Gastroesophageal sphincter (tissue), 3 donors: ENCODE measurements around the gene THSD7A.

Source experiments
- CTCF ChIP-seq, 4 experiments: fragments of 200-600 bp in 2 of 4; fragments of 450-650 bp in 2 of 4; sonication (generic) in 1 of 4; IDR thresholded peaks; one replicate each; pipeline ENCODE4 v1.5.1; 2017 to 2019; ENCODE audit warnings: antibody characterized with exemption in 4 of 4, mild to moderate bottlenecking in 2 of 4, moderate library complexity in 2 of 4
- EP300 ChIP-seq: sonication (generic); formaldehyde crosslinking; IDR thresholded peaks from one replicate; pipeline ENCODE4 v1.6.1; 2017; ENCODE audit warnings: antibody characterized with exemption, mild to moderate bottlenecking
- POLR2A ChIP-seq, 2 donors: fragments of 450-650 bp; IDR thresholded peaks; one replicate each; pipeline ENCODE4 v1.6.1; 2017; ENCODE audit warnings: antibody characterized with exemption in 2 of 2, mild to moderate bottlenecking in 2 of 2, moderate library complexity in 1 of 2
- POLR2AphosphoS5 ChIP-seq: sonication (generic); formaldehyde crosslinking; IDR thresholded peaks from one replicate; pipeline ENCODE4 v1.6.1; 2017; ENCODE audit warnings: antibody characterized with exemption

DNA sequence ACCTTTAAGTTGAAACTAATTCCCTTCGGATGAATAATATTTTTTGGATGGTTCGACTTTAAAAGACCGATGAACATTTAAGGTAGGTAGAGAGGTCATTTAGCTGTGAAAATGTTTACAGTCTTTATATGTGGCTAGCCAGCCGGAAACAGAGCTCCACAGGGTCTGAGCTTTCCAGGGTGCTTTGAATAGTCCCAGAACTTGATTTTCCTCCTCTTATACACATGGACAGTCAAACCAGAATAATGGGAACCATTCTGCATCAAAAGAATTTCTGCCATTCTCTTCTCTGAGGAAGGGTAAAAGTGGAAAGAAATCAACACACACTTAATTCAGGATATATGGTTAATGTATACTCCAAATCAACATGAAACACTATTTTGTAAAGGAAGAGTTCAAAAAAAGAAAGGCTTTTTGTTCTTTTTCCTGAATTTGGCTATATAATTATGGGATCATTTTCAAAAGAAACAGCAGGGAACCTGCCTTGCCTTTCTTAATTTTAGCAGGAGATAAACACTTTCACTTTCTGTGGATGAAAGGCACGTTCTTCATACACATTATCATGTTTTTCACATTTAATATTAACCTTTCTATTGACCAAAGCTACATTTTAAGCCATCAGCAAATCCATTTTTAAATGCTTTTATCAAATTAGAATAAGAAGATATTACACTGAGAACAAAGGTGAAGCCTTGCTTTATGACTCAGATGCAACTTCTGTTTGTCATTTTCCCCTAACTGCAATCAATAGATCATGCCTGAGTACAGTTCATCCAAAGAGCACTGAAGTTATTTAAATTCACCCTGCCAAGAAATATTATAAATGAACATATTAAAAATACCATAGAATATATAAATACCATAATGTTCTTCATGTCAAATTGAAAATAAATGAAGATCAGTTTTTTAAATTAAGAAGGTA lies 307.3 kb downstream of the THSD7A start:
- no peak for TF ChIP-seq CTCF (IDR thresholded peaks at IDR 0.05)
- TF ChIP-seq EP300: no peak
- TF ChIP-seq POLR2AphosphoS5: no peak
- no peak for TF ChIP-seq POLR2A (IDR thresholded peaks at IDR 0.05)
